ENCODE measurements around the gene BAD.

Gene BAD

GRCh38 chr11:64299847-64300648 lies 15.6 kb upstream of the BAD start, which contains the start of gene CATSPERZ (continued):
- TF ChIP-seq PATZ1 (CRISPR knock-in tag; IDR thresholded peaks at IDR 0.05; ENCODE audit: borderline replicate concordance): no peak
- no peak for TF ChIP-seq BACH2 (CRISPR knock-in tag; IDR thresholded peaks at IDR 0.05; ENCODE audit: borderline replicate concordance)
- TF ChIP-seq ARNTL (CRISPR knock-in tag; IDR thresholded peaks at IDR 0.05; ENCODE audit: borderline replicate concordance, low read depth): no peak
- no peak for TF ChIP-seq TCF4 (CRISPR knock-in tag; IDR thresholded peaks at IDR 0.05; ENCODE audit: borderline replicate concordance)
- no peak for TF ChIP-seq CSDC2 (CRISPR knock-in tag; IDR thresholded peaks at IDR 0.05)
- TF ChIP-seq ZFP3 (CRISPR knock-in tag; IDR thresholded peaks at IDR 0.05): no peak
- TF ChIP-seq PPARA (CRISPR knock-in tag; IDR thresholded peaks at IDR 0.05; ENCODE audit: borderline replicate concordance): no peak
- no peak for TF ChIP-seq ZNF8 (CRISPR knock-in tag; IDR thresholded peaks at IDR 0.05)

GRCh38 chr11:64298966-64299846 lies 14.7 kb upstream of the BAD start:
- ATAC-seq: no peak
- TF ChIP-seq OSR1 (CRISPR knock-in tag; IDR thresholded peaks at IDR 0.05): no peak
- no peak for TF ChIP-seq POU6F1 (CRISPR knock-in tag; IDR thresholded peaks at IDR 0.05; ENCODE audit: borderline replicate concordance, low read depth)
- TF ChIP-seq PPARA (CRISPR knock-in tag; IDR thresholded peaks at IDR 0.05; ENCODE audit: borderline replicate concordance): no peak
- TF ChIP-seq ARNTL (CRISPR knock-in tag; IDR thresholded peaks at IDR 0.05; ENCODE audit: borderline replicate concordance, low read depth): no peak
- TF ChIP-seq GLIS3 (CRISPR knock-in tag; IDR thresholded peaks at IDR 0.05): no peak
- TF ChIP-seq ZFP30 (CRISPR knock-in tag; IDR thresholded peaks at IDR 0.05): no peak
- no peak for TF ChIP-seq TOX (CRISPR knock-in tag; IDR thresholded peaks at IDR 0.05; ENCODE audit: borderline replicate concordance)
- TF ChIP-seq CSRNP3 (CRISPR knock-in tag; IDR thresholded peaks at IDR 0.05): no peak
- no peak for TF ChIP-seq ZNF565 (CRISPR knock-in tag; conservative IDR thresholded peaks at IDR 0.05; ENCODE audit: low read depth)
- no peak for TF ChIP-seq BACH2 (CRISPR knock-in tag; IDR thresholded peaks at IDR 0.05; ENCODE audit: borderline replicate concordance)
- no peak for TF ChIP-seq ZC3H10 (CRISPR knock-in tag; IDR thresholded peaks at IDR 0.05)
- no peak for TF ChIP-seq ZFP3 (CRISPR knock-in tag; IDR thresholded peaks at IDR 0.05)
- no peak for TF ChIP-seq ESRRG (CRISPR knock-in tag; IDR thresholded peaks at IDR 0.05)
- no peak for TF ChIP-seq TSHZ2 (CRISPR knock-in tag; IDR thresholded peaks at IDR 0.05)
- no peak for TF ChIP-seq SNAI2 (CRISPR knock-in tag; IDR thresholded peaks at IDR 0.05)
- TF ChIP-seq ZNF70 (CRISPR knock-in tag; IDR thresholded peaks at IDR 0.05): no peak
- TF ChIP-seq PATZ1 (CRISPR knock-in tag; IDR thresholded peaks at IDR 0.05; ENCODE audit: borderline replicate concordance): no peak
